NCI-H1436 (cell line): ENCODE data around the gene NAV2.
"Not testable (repeated sequence)": the region's sequence is repeated elsewhere in the genome, so short reads cannot be mapped to it uniquely, and the experiment has no call there.

ENCODE experiments used
- DNase-seq: peaks from one replicate; lab custom pipeline; 2025; lab: John Stamatoyannopoulos, UW

Gene NAV2

DNA sequence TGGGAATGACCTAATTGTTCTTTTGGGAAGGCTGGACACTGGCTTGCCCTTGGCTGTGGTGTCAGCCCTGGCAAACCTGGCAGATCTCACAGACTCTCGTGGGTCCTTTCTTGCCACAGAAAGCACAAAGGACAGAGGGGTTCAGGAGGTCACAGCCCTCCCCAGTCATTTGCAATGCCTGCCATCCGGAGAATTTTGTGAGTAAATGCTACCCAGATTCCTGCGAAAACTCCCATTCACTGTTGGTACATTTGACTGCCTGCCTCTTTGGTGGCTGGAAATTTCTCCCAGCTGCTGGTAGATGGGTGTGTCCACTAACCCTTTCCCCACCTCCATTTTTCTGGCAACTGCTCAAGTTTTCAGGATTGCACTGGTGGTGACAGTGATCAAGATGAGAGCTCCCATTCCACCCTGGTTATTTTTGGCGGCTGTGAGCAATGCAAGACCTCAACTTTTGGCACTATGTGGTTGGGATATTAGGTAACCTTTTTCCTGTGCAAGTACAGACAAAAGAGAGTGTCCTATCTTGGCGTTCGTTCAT, 155.7 kb downstream of the NAV2 start:
- DNase-seq: no peak

DNA sequence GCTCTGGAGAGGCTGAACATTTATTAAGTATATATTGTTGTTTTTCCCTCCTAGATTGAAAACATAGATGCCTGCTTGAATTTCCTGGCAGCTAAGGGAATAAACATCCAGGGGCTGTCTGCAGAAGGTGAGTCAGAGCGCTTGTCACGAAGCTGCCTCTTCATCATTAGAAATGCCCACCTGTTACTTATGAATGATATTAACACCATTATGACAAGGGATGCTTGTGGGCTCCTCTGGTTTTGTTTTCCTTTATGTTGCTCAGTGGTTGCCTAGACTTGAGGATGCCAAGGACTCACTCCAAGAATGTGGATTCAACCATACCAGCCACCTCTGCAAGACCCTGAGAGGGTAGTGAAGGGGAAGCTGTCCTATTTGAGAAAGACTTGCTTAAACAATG, 156.2 kb downstream of the NAV2 start:
- no peak for DNase-seq

- no peak for DNase-seq
Measured at GRCh38 chr11:19869466-19869865, 156.8 kb downstream of the NAV2 start.

- no peak for DNase-seq
Measured at GRCh38 chr11:19869946-19870589, 157.4 kb downstream of the NAV2 start.

DNA sequence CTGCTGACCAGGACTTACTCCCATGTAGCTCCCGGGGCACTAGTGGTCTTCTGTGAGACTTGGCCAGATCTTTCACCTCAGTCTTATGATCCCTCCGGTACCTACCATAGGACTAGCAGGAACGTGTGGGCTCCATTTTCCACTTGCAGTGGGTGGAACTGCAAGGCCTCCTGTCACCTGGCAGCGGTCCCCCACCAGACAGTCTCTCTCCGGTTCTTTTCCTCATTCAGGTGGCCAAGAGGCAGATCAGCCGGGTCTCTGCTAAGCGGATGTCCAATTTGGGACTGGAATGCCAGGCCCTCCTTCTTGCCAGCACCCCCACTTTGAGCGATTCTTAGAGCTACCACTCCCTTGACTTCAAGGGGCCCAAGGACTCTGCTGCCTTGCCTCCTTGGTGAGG, 158.9 kb downstream of the NAV2 start:
- DNase-seq: no peak

GRCh38 chr11:19872512-19873145, 160.0 kb downstream of the NAV2 start:
- peak; percentile 59 for DNase-seq

DNA sequence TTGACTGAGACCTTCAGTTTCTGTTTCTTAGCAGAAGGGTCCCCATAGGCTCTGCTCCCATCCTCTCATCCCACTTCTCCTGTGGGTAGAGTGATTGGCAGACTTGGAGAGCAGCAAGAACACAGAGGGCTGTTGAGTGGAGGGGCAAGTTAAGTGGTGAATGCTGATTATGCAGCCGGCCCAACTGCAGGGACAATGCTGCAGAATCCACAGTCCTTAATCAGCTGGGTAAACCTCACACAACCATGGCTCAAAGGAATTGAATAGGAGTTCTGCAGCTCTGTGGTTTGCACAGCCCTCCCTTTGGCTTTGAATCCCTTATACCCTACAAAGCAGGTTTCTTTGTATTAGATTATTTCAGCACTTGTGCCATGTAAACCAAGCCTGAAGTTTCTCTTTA, 161.1 kb downstream of the NAV2 start:
- DNase-seq: no peak

GRCh38 chr11:19874266-19874665, 161.6 kb downstream of the NAV2 start:
- DNase-seq: no peak

GRCh38 chr11:19876750-19877149, 164.1 kb downstream of the NAV2 start:
- DNase-seq: no peak

DNA sequence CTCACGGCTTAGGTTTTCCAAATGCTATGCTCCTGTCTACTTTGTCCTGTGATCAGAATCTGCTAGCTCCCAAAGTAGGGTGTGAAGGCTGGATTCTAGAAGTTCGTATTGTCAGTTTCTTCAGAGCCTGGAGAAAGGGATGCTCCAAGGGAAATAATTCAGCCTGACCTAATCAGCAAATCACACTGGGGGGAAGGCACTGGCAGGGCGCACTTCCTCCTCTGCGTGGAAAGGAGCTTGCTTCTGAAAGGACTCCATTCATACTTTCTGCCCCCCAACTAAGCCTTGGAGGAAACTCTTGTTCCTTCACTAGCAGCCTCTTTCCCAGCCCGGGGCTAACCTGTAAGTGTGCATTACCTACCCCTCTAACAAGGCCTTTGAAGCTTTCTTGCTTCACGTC, 165.9 kb downstream of the NAV2 start:
- DNase-seq: no peak

DNA sequence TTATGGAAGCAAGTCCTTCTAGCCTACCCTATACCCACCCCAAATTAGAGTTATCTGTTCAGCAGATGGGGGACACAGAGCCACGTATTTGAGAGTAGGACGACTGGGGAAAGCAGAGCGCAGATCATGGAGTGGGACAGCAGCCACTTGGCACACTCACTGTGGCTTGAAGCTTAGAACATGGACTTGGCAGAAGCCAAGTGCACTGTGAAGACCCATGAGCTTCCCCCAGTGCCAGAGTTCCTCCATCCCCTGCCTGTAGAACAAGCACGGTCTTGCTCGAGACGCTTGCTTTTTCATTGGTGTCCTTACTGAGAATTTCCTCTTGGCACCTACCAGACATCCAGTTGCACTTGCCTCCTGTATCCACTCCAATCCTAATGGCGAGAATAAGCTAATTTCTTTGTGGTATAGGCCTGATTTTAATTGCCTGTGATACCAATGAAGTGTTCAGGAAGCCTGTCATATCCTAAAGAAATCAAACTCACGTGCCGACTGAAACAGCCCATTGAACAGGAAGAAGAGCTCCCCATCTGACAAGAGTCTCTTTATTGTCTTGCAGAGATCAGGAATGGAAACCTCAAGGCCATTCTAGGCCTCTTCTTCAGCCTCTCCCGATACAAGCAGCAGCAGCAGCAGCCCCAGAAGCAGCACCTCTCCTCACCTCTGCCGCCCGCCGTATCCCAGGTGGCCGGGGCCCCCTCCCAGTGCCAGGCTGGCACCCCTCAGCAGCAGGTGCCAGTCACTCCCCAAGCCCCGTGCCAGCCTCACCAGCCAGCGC, 166.9 kb downstream of the NAV2 start:
- DNase-seq: no peak

GRCh38 chr11:19880088-19880345, 167.4 kb downstream of the NAV2 start:
- no peak for DNase-seq

DNA sequence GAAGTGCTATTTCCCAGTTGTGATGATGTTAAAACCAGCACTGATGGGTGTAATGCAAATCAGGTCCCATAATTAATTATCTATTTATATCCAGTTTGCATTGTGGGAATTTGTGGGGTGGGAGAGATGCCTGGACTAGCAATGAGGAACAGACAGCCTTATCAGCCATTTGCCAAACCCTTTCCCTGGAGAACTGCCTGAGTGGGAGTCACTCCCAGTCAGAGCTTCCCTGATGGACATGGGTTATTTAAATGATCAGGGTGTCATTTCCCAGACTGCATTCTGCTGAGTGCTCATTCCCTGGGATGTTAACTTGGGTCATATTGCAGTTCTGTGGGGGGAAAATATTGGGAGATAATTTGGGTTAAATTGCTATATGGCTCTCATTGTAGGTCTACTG, 168.5 kb downstream of the NAV2 start:
- no peak for DNase-seq

GRCh38 chr11:19882356-19882755, 169.7 kb downstream of the NAV2 start:
- DNase-seq: no peak

DNA sequence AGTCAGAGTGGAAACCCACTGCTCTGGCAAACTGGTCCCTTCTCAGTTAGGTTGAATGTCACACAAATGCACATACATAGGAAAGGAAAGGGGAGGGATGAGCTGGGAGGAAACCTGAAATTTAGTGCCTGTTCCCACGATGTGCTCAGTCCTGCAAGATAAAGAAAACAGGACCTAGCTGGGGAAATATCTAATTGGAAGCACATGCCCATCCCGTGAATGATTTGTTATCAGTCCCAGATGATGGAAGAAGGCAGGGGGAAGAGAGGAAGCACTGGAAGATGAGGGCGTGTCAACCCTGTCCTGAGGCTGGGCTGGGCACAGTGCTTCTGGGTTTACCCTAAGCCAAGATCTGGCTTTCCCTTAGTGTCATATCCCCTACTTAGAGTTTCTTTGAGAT, 173.9 kb downstream of the NAV2 start:
- no peak for DNase-seq

DNA sequence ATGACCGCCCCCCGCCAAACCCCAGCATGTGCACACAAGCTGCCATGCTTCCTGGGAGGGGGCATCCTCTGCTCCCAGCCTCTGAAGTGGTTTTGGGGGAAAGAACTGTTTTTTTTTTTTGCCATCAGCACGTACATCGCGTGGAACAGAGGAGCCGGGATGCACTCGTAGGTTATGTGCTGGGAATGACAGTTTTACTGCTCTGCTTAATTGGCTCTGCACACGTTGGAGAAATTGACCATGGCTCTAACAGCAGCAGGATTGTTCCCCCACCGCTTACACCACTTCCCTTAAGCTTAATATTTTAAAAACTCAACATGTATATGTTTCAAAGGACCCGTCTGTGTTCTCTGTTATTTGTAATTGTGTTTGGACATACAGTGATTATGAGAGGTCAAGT, 175.2 kb downstream of the NAV2 start:
- DNase-seq: no peak

DNA sequence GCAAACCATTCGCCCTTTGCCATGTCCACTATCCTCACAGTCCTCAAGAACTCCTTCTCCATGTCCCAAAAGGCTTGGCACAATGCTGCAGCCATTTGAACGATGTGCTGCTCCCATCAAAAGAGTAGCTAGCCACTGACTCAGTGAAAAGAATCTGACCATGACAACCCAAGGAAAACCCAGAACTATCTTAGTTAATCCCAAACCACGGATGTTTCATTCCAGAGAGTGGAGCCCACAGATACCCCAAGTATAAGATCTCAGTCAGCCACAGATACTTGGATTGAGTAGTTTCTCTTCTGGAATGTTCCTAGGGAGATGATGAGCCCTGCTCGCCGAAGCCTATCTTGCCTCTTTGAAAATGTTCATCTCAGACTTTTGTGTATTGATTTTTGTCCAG, 176.9 kb downstream of the NAV2 start:
- DNase-seq: no peak

- DNase-seq: no peak
Measured at GRCh38 chr11:19890308-19890707, 177.7 kb downstream of the NAV2 start.

DNA sequence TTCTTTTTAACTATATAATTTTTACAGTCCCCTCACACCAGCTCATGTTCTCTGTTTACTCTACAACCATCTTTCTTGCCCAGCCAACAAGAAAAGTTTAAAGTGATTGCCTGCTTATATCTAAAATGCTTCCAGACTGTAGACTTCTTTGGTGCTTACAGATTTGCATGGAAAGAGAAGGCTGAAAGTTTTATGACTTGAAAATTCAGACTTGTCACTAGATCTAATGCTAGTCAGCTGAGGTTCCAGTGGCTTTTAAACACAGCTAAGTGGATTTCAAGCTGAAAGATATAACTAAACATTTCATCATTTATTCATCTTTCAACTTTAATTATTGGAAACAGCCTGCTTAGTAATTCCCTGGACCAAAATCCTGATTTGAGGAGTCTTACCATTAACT, 178.4 kb downstream of the NAV2 start:
- no peak for DNase-seq

DNA sequence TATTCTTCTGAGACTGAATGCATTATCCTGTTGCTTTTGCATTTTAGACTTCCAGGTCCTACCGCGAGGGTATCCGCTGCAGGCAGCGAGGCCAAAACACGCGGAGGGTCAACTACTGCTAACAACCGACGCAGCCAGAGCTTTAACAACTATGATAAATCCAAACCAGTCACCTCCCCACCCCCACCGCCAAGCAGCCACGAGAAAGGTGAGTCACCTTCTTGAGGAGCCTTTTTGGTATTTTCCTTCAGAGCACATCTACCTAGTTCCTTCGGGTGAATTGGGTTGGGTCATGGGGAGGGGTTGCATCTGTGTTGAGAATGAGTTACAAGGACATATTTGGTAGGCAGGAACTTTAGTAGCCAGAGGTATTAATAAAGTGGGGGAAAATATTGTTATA, 179.8 kb downstream of the NAV2 start:
- no peak for DNase-seq

DNA sequence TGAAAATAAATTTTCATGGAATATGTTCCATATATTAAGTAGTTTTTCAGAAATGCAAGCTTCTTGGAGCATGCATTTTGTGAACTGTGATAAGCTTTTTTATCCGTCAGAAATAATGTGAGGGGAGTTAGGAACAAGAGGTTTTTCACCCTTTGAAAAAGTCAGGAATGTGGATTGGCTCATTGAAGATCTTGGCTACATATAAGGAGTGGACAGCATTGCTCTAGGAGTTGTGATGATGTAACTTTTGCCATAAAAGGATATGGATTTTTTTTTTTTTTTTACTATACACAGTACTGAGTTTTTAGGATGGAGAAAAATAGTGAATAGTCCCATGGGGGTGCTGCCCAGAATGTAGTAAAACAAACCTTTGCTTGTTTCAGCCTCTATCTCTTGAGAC, 180.2 kb downstream of the NAV2 start:
- DNase-seq: no peak

DNA sequence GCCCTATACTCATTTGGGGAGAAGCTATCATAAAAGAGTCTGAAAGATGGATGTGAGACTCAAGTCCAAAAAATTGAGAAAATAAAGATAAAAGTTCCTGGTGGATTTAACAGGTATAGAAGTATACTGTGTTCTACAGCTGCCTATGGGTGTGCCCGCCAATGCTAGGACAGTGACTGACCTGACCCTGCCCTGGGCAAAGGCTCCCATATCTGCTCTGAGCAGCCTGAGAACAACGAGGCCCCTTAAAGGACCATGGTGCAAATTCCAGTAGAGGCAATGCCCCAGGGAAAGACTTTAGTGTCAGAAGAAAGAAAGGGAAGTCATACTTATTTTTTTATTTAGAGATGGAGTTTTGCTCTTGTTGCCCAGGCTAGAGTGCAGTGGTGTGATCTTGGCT, 181.8 kb downstream of the NAV2 start:
- no peak for DNase-seq

- DNase-seq: not testable (repeated sequence)
Measured at GRCh38 chr11:19895037-19895436, 182.4 kb downstream of the NAV2 start.
